ENCODE results near the gene TBX10. TPM values are rescaled to one million over a fixed set of nuclear protein-coding genes. Genes with fewer than 3 reads are reported as not detected.

The TBX10 gene
- polyA plus RNA-seq, 1 of the 3 experiments (the other 2 are of a cell fraction), result not detected

DNA sequence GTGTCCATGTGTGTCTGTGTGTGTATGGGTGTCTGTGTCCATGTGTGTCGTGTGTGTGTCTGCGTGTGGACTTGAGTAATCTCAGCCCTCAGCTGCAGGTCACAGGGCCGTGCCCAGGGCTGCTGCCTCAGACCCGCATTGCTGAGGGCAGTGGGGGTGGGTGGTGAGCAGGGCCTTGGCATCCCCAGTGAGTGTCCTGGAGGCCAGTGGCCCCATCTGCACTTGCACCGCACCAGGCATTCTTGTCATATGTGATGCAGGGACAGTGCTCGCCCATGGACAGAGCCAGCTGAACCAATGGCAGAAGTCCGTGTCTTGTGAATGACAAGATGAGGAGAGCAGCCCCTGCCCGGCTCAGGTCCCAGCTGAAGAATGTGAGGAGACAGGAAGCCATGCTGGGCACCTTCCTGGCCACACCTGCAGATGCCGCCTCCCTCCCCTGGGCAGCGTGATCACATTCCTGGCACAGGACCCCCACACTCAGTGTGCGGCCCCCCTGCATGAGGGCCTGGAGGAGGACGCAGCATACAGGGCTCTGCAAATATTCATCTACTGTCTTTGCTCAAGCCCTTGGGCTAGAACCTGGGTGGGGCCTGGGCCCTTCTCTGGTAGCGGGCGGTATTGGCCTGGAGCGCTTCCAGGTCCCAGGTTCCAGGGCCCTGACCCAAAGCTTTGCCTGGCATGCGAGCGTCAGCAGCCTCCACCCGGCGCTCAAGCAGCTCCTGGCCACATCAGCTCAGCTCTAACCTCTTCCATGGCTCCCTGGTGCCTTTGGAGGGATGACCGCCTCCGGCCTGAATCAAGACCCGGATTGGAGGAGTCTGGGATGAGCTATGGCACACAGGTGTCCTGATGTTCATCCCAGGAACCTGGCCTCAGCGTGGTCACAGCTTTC is 31.0 kb upstream of the TBX10 start:
- H2AFZ ChIP-seq (ENCODE audit: low read depth), result no peak overlapping the region
- no peak overlapping the region for H3K27ac ChIP-seq (ENCODE audit: low read depth in 2 of 2, low read length in 1 of 2)
- no peak overlapping the region for H3K4me2 ChIP-seq
- no peaks in the 10 kb centered on the region for H3K9me2 ChIP-seq
- DNase-seq, result peak; percentile 18
- TF ChIP-seq GATA2 (CRISPR knock-in tag; IDR thresholded peaks at IDR 0.05) (no peak), RFX5 (IDR thresholded peaks at IDR 0.05; ENCODE audit: low read length) (no peak), POLR2AphosphoS5 (IDR thresholded peaks at IDR 0.05; ENCODE audit: low read depth, low read length) (no peak)
- TF ChIP-seq, protein P1, sequence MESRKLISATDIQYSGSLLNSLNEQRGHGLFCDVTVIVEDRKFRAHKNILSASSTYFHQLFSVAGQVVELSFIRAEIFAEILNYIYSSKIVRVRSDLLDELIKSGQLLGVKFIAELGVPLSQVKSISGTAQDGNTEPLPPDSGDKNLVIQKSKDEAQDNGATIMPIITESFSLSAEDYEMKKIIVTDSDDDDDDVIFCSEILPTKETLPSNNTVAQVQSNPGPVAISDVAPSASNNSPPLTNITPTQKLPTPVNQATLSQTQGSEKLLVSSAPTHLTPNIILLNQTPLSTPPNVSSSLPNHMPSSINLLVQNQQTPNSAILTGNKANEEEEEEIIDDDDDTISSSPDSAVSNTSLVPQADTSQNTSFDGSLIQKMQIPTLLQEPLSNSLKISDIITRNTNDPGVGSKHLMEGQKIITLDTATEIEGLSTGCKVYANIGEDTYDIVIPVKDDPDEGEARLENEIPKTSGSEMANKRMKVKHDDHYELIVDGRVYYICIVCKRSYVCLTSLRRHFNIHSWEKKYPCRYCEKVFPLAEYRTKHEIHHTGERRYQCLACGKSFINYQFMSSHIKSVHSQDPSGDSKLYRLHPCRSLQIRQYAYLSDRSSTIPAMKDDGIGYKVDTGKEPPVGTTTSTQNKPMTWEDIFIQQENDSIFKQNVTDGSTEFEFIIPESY (IDR thresholded peaks at IDR 0.05; ENCODE audit: borderline replicate concordance, low read depth), result no peak
- TF ChIP-seq, protein P2, sequence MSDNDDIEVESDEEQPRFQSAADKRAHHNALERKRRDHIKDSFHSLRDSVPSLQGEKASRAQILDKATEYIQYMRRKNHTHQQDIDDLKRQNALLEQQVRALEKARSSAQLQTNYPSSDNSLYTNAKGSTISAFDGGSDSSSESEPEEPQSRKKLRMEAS (IDR thresholded peaks at IDR 0.05; ENCODE audit: low read depth), result no peak
- H3K27me3 ChIP-seq (ENCODE audit: insufficient read depth), result peaks cover 7% of the 10 kb centered on the region; the same call in 1 of the 2 replicates
- H3K9ac ChIP-seq, result no peak overlapping the region
- no peaks in the 10 kb centered on the region for H3F3A ChIP-seq (replicated peaks; ENCODE audit: insufficient read depth)
- WGBS (ENCODE audit: low lambda C conversion rate), result 45% methylated on average over 7 of the region's 23 CpGs
- no peaks in the 10 kb centered on the region for H4K20me1 ChIP-seq (ENCODE audit: insufficient read depth)
- H3K4me1 ChIP-seq (ENCODE audit: control insufficient read depth in 1 of 2, insufficient read depth in 2 of 2, low read depth in 1 of 2, low read length in 1 of 2), result no peaks in the 10 kb centered on the region
- CTCF ChIA-PET, result interaction anchor here (2.0 to 2.6 kb wide), 2 partner anchors 12 to 41 kb away, joined by 6 to 14 read pairs; partner anchors contain the start of gene NUDT8
- POLR2A ChIA-PET, result no interaction called here
- no peaks in the 10 kb centered on the region for H3K36me3 ChIP-seq (replicated peaks in 1 of 2; ENCODE audit: control insufficient read depth in 1 of 2, insufficient read depth in 2 of 2, low read length in 1 of 2)
- no peaks in the 10 kb centered on the region for H3K9me3 ChIP-seq
- H3K79me2 ChIP-seq (ENCODE audit: insufficient read depth), result no peaks in the 10 kb centered on the region
- no peak overlapping the region for H3K4me3 ChIP-seq (ENCODE audit: low read depth in 2 of 2, low read length in 1 of 2)

DNA sequence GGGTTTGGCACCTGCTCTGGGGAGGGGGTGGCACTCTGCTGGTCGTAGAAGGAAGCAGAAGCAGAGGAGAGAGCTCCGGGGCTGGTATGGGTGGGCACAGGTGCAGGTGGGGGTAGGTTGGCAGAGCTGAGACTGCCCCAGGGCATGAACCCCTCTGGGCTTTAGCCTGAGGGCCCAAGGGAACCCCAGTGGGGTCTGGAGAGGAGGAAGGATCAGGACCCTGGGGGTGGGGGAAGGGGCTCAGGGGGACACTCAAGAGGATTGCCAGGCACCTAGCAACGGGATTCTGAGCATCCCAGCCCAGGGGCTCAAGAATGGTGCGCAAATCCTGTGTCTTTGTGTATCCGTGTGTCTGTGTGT is 28.6 kb upstream of the TBX10 start:
- Histone ChIP-seq H3K4me1 (ENCODE audit: control insufficient read depth in 1 of 2, insufficient read depth in 2 of 2, low read depth in 1 of 2, low read length in 1 of 2) (no peaks in the 10 kb centered on the region), H3K9me3 (no peaks in the 10 kb centered on the region), H3K27me3 (ENCODE audit: insufficient read depth) (no peaks in the 10 kb centered on the region; the same call in 1 of the 2 replicates), H2AFZ (ENCODE audit: low read depth) (no peak overlapping the region), H3K79me2 (ENCODE audit: insufficient read depth) (no peaks in the 10 kb centered on the region), H3K4me2 (no peak overlapping the region), H3F3A (replicated peaks; ENCODE audit: insufficient read depth) (no peaks in the 10 kb centered on the region), H3K4me3 (ENCODE audit: low read depth in 2 of 2, low read length in 1 of 2) (no peak overlapping the region), H3K9me2 (no peaks in the 10 kb centered on the region), H4K20me1 (ENCODE audit: insufficient read depth) (no peaks in the 10 kb centered on the region), H3K36me3 (replicated peaks in 1 of 2; ENCODE audit: control insufficient read depth in 1 of 2, insufficient read depth in 2 of 2, low read length in 1 of 2) (no peaks in the 10 kb centered on the region), H3K9ac (no peak overlapping the region), H3K27ac (ENCODE audit: low read depth in 2 of 2, low read length in 1 of 2) (no peak overlapping the region)
- DNase-seq, result no peak
- POLR2A ChIA-PET, result no interaction called here
- CTCF ChIA-PET, result interaction anchor here (1.3 to 2.1 kb wide), 4 partner anchors 8 to 39 kb away, joined by 4 to 8 read pairs (median 6); partner anchors contain the start of gene NUDT8
- WGBS (ENCODE audit: low lambda C conversion rate), result 36% methylated on average over 5 of the region's 5 CpGs
- TF ChIP-seq, protein P1 (IDR thresholded peaks at IDR 0.05; ENCODE audit: borderline replicate concordance, low read depth), result no peak
- TF ChIP-seq, protein P3, sequence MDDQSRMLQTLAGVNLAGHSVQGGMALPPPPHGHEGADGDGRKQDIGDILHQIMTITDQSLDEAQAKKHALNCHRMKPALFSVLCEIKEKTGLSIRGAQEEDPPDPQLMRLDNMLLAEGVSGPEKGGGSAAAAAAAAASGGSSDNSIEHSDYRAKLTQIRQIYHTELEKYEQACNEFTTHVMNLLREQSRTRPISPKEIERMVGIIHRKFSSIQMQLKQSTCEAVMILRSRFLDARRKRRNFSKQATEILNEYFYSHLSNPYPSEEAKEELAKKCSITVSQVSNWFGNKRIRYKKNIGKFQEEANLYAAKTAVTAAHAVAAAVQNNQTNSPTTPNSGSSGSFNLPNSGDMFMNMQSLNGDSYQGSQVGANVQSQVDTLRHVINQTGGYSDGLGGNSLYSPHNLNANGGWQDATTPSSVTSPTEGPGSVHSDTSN (IDR thresholded peaks at IDR 0.05), result no peak
- TF ChIP-seq, protein P4, sequence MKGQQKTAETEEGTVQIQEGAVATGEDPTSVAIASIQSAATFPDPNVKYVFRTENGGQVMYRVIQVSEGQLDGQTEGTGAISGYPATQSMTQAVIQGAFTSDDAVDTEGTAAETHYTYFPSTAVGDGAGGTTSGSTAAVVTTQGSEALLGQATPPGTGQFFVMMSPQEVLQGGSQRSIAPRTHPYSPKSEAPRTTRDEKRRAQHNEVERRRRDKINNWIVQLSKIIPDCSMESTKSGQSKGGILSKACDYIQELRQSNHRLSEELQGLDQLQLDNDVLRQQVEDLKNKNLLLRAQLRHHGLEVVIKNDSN (IDR thresholded peaks at IDR 0.05; ENCODE audit: borderline replicate concordance, low read depth), result no peak
- TF ChIP-seq, protein P2 (IDR thresholded peaks at IDR 0.05; ENCODE audit: low read depth), result no peak
- TF ChIP-seq RAD21 (IDR thresholded peaks at IDR 0.05; ENCODE audit: low read length), result no peak
- TF ChIP-seq, protein P5, sequence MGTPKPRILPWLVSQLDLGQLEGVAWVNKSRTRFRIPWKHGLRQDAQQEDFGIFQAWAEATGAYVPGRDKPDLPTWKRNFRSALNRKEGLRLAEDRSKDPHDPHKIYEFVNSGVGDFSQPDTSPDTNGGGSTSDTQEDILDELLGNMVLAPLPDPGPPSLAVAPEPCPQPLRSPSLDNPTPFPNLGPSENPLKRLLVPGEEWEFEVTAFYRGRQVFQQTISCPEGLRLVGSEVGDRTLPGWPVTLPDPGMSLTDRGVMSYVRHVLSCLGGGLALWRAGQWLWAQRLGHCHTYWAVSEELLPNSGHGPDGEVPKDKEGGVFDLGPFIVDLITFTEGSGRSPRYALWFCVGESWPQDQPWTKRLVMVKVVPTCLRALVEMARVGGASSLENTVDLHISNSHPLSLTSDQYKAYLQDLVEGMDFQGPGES (IDR thresholded peaks at IDR 0.05; ENCODE audit: low read depth, low read length), result no peak
- no peak for TF ChIP-seq POLR2AphosphoS5 (IDR thresholded peaks at IDR 0.05; ENCODE audit: low read depth, low read length)
- TF ChIP-seq GATA2 (CRISPR knock-in tag; IDR thresholded peaks at IDR 0.05), result no peak
- no peak for TF ChIP-seq RXRA (IDR thresholded peaks at IDR 0.05; ENCODE audit: borderline replicate concordance, low read depth)
- no peak for TF ChIP-seq GABPA (IDR thresholded peaks at IDR 0.05; ENCODE audit: low read depth)
- TF ChIP-seq MXI1 (IDR thresholded peaks at IDR 0.05; ENCODE audit: low read depth, low read length), result no peak
- no peak for TF ChIP-seq TEAD4 (IDR thresholded peaks at IDR 0.05; ENCODE audit: borderline replicate concordance, insufficient read depth)
- no peak for TF ChIP-seq YY1 (IDR thresholded peaks at IDR 0.05; ENCODE audit: low read depth)
- TF ChIP-seq EZH2phosphoT487 (IDR thresholded peaks at IDR 0.05; ENCODE audit: borderline replicate concordance, low read depth), result no peak
- no peak for TF ChIP-seq MEF2A (IDR thresholded peaks at IDR 0.05; ENCODE audit: borderline replicate concordance, low read depth)
- TF ChIP-seq TAF1 (IDR thresholded peaks at IDR 0.05; ENCODE audit: borderline replicate concordance, low read depth, low read length), result no peak
